Panc1 (cell line): Measurements from ENCODE around the gene LRRFIP1.

ENCODE experiments used
- POLR2AphosphoS5 ChIP-seq: IDR thresholded peaks from 2 replicates; pipeline ENCODE4 v1.6.1; 2012; ENCODE audit warnings: mild to moderate bottlenecking, low read depth, low read length, moderate library complexity
- SIN3A ChIP-seq: IDR thresholded peaks from 2 replicates; pipeline ENCODE4 v1.6.1; 2012; ENCODE audit warnings: low read depth, mild to moderate bottlenecking, low read length, moderate library complexity, borderline replicate concordance; ENCODE audit not compliant: insufficient read depth
- TF ChIP-seq, protein P1 (sequence below): fragments of 450-650 bp; IDR thresholded peaks from 2 replicates; pipeline ENCODE4 v1.5.1; 2017; ENCODE audit warnings: mild to moderate bottlenecking

DNA sequence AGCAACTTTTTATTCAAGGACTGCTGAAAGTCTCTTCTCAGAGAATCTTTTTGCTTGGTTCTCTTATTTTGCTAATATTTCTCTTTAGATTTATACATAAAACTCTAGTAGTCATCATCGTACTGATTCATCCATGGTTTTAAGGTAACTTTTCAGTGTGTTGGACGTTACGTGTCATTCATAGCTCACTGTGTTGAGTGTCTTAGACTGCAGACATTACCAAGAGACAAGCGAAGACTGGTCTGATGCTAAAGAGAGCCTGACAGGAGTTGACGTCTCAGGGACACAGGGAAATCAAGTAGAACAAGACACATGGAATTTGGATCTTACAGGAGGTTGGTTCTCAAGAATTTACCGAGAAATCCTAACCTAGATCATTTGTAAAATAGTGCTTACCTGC is 196.7 kb downstream of the LRRFIP1 start:
- TF ChIP-seq, protein P1, sequence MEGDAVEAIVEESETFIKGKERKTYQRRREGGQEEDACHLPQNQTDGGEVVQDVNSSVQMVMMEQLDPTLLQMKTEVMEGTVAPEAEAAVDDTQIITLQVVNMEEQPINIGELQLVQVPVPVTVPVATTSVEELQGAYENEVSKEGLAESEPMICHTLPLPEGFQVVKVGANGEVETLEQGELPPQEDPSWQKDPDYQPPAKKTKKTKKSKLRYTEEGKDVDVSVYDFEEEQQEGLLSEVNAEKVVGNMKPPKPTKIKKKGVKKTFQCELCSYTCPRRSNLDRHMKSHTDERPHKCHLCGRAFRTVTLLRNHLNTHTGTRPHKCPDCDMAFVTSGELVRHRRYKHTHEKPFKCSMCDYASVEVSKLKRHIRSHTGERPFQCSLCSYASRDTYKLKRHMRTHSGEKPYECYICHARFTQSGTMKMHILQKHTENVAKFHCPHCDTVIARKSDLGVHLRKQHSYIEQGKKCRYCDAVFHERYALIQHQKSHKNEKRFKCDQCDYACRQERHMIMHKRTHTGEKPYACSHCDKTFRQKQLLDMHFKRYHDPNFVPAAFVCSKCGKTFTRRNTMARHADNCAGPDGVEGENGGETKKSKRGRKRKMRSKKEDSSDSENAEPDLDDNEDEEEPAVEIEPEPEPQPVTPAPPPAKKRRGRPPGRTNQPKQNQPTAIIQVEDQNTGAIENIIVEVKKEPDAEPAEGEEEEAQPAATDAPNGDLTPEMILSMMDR, result no peak
- TF ChIP-seq POLR2AphosphoS5 (no peak), SIN3A (no peak)
